GM12891 (cell line): Measurements from ENCODE around the gene DCAF4.

ENCODE experiments used
- POLR2A ChIP-seq: IDR thresholded peaks from 2 replicates; pipeline ENCODE4 v1.6.1; 2011; ENCODE audit warnings: low read depth, low read length, control low read depth
- POLR2AphosphoS5 ChIP-seq: IDR thresholded peaks from 2 replicates; pipeline ENCODE4 v1.6.1; 2011; ENCODE audit warnings: low read depth, low read length, control low read depth
- TAF1 ChIP-seq: IDR thresholded peaks from 2 replicates; pipeline ENCODE4 v1.6.1; 2011; ENCODE audit warnings: low read depth, low read length, control low read depth

- TF ChIP-seq TAF1 = no peak
- TF ChIP-seq POLR2A = no peak
- no peak for TF ChIP-seq POLR2AphosphoS5
These were observed 31.5 kb upstream of the DCAF4 start for GRCh38 chr14:72894623-72895378.
